NCI-H345 treated with DMSO at 0.1 percent for 48 hours (cell line): ENCODE measurements around the gene TMEM247.

ENCODE experiments used
- DNase-seq: peaks from one replicate; lab custom pipeline; 2025; ENCODE audit not compliant: unreplicated experiment; lab: John Stamatoyannopoulos, UW

The TMEM247 gene

DNA sequence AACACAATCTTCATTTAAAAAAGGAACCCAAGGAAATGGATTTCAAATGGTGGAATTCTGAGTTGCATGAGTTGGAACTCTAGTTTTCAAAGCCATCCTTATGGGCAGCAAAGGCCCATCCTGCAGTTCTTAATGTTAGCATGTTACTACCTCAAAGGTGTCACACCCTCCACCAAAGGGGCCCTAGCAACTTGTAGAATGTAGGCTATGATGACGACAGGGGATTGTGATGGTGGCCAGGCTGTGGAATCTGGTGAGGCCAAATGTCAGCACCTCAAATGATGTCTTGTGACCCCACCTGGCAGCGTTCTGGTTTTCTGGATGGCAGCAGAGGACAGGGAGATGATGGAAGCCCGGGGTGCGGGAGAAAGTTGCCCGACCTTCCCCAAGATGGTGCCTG lies at the start of gene TMEM247:
TSS of gene TMEM247 (plus strand) at position 301 of the 400 bp plus-strand sequence.
- DNase-seq = no peak

DNA sequence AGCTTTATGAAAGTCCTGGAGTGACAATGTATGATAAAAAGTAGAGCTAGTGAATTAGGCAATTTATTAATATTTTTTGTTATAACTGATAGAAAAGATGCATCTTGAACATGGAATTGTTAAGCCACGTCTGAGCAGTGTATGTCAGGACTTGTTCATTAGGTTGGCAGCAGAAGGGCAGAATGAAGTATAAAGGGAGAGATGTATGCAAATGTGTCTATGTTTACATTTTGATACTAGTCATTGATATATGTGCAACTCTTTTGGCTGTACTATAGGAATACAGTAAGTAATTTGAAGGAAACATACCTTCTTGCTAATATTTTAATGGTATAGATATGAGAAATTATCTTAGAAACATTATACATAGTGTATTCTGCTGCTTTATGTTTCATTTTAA lies 49.0 kb upstream of the TMEM247 start:
- DNase-seq = no peak

DNA sequence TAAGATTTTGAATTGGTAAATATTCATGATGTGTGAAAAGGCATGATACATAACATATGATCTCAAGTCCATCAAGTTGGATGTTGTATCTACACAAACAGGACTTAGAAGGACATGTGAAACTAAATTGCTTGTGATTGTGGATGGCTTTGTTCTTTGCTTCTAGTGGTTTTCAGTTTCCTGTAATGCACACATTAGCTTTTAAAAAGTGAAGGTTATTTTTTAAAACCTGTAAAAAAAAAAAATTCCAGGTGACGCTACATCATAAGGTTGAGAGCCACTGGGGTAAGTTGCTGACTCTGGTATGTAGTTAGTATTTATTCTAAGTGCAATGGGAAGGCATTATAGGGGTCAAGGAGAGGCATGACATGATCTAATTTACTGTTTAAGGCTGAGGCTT lies 48.4 kb upstream of the TMEM247 start:
- no peak for DNase-seq

DNA sequence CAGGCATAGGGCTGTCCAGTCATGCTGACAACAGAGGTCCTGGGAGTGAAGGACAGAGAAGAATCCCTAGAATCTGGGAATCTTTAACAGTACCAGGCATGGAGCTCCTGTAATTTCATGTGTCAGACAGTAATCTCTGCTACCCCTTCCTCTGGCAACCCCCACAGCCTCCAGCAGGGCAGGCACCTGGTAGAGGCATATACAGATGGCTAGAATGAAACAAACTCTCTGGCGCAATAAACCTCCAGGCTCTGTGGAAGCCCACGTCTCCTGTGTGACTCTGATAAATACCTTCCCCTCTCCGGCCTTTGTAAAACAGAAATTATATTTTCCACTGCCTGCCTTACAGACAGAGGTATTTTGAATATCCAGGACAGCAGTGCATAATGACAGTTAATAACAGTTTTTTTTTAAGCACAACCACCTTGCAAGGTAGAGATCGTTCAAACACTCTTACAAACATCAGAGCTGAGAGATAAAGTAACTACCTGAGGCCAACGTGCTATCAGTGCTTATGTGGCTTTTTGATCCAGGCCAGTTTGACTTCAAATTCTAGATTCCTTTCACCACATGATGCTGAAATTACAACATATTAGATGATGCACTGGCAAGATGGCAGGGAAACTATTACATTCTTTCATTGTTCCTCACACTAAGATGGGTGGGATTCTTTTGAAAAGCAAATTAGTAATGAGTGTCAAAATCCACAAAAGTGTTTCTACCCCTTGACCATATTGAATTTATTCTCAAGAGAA lies 47.7 kb upstream of the TMEM247 start:
- DNase-seq = no peak

DNA sequence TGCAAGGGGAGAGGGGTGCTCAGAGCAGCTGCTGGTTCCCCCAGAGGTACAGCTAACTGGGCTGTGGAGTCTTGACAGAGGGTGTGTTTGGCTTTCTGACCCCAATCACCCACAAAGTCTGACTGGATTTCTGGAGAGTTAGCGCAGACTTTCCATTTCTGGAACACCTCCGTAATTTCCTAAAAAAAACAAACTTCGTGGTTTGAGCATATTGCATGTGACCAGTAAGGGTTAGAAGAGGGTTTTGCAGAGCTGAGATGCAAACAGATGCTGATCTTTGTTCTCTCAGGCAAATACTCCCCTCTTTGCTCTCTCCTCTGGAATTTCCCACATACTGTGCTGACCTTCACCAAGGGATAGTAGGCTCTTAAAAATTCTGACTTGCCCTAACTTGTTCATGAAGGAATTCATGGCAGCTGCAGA lies 44.5 kb upstream of the TMEM247 start:
- no peak for DNase-seq

DNA sequence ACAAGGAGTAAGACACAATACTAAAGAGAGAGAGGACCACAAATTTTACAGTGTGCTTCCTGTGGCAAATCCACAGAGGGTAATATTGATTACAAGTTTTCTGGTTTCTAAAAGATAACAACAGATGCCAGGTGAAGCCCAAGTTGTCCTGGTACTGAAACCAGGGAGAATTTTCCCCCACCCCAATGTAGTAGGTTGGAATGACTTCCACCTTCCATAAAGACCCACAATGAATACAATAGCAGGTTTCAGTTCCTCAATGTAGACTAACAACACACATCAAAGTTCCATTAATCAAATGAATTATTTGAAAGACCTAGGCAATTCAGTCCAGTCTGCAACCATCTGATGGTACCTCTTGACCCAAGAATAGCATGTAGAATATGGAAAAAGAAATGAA lies 44.0 kb upstream of the TMEM247 start:
- no peak for DNase-seq

DNA sequence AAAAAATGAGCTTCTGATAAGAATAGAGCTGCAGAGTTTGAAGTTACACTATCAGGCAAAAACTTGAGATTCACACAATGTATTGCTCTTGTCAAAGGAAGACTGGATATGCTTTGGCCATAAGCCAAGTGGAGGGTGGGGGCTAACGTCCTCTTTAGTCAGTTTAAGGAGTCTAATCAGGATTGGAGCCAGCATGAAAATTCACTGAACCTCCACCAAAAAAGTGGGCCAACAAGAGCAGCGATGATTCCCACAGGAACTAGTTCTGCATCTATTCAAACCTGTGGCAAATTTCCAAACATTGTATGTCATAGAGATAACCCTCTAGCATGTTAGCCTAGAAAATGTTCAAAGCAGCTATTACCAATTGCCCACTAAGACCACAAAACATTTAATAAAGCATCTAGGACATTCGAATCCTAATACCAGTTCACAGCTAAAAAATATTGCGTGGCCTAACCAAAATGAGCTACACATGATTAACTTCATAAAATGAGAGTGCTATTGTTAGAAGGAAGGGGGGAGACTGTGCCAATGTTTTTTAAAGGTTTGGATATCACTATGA lies 43.5 kb upstream of the TMEM247 start:
- no peak for DNase-seq

DNA sequence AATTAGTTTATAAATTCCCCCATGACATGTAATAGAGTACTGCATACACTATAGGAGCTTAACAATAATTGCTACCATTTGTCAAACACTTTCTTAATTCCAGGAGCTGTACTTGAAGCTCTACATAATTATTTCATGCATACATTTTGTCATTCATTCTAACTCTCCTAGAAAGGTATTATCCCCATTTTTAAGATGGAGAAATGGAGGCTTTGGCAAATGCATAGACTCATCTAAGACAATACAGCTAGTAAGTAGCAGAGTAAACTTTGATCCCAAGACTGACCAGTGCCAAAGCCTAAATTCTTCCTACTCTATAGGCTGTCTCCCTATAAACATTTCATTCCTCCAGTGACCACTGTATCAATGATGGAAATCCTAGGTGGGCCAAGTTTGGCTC lies 42.6 kb upstream of the TMEM247 start:
- no peak for DNase-seq

DNA sequence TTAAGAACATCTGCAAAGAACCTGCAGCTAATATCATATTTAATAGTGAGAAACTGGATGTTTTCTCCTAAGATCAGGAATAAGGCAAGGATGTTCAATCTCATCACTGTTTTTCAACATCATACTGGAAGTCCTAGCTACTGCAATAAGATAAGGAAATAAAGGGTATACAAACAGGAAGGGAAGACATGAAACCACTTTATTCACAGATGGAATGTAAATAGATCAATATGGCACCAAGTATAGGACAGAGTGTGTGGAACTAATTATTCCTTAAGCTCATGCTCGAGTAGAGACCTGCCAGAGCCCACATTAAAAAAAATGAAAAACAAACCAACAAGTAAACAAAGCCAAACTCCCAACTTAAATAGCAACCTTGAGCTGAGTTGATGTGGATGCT lies 41.3 kb upstream of the TMEM247 start:
- DNase-seq = no peak

DNA sequence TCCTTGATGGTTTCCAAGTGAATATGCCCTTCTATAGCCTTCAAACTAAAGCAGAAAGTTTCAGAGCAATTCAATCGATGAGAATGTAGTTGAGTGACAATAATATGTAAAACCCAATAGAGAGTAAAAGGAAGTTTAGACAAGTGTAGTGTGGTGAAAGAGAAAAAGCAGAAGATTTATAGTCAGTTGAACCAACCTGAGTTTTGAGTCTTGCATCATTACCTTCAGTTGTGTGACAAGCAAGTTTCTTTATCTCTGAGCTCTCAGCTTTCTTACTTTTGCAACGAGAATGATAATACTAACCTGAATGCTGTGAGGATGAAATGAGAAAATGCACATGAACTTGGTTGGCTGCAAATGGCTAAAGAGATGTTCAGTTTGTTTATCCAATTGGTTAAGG lies 40.6 kb upstream of the TMEM247 start:
- no peak for DNase-seq

DNA sequence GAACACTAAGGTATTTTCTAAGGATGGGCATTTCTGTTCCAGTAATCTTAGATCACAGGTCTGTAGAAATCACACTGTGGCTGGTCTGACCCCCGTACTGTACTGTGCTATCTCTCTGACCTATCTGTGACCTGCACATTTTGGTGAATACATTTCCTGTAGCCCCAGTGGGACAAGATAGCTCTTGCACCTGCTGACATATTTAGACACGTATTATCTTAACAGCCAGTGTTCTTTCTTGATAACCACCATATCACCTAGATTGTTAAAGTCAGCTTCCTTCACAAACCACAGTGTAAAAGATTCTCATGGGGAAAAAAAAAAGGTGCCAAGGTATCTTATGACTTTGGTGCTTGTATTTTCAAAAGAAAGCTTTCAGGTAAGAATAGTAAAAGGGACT lies 39.8 kb upstream of the TMEM247 start:
- no peak for DNase-seq

DNA sequence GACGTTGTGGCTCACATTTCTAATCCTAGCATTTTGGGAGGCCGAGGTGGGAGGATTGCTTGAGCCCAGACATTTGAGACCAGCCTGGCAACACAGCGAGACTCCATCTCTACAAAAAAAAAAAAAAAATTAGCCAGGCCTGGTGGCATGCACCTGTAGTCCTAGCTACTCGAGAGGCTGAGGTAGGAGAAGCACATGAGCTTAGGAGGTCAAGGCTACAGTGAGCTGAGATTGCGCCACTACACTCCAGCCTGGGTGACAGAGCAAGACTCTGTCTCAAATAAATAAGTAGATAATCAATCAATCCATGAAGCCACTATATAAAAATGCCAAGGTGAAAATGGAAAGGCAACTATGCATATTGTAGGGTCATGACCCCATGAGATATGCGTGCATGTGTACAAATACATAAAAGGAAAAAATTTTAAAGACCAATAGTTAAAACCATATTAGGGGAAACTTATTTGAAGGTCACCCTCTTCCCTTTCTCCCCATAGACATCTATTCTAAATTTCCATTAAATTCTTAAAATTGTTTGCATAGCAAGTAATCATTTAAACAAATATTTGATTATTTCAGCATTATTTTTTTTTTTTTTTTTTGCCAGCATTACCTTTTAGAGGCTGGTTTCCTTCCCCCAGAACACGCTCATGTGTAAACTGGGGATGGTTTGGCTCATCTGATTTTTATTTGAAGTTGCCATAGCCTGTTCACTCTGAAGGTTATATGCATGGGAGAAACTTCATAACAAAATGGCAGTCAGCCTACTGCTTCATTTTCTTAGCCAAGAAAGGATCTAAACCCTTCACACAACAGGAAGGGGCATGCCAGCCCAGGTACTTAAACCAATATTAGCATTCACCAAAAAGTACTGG lies 37.3 kb upstream of the TMEM247 start:
- no peak for DNase-seq

DNA sequence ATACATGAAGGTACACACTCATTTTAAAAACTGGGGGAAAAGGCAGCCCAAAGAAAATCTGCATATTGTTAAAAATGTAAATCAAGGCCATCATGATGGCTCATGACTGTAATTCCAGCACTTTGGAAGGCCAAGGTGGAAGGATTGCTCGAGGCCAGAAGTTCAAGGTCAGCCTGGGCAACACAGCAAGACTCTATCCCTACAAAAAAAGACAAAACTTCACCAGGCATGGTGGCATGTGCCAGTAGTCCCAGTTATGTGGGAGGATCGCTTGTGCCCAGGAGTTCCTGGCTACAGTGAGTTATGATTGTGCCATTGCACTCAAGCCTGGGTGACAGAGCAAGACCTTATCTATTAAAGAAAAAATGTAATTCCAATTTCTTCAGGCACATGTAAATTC lies 34.6 kb upstream of the TMEM247 start:
- DNase-seq = no peak

DNA sequence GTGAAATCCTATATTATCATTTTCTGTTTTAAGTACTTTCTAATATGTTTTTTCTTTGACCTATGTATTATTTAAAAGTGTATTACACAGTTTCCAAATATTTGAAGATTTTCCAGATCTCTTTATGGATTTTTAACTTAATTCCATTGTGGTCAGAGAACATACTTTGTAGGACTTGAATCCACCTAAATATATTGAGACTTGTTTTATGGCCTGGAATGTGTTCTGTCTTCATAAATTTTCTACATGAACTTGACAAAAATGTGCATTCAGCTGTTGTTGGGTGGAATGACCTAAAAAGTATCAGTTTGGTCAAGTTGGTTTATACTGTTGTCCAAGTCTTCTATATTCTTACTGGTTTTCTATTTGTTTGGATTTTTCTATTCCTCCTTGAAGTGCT lies 33.8 kb upstream of the TMEM247 start:
- no peak for DNase-seq

DNA sequence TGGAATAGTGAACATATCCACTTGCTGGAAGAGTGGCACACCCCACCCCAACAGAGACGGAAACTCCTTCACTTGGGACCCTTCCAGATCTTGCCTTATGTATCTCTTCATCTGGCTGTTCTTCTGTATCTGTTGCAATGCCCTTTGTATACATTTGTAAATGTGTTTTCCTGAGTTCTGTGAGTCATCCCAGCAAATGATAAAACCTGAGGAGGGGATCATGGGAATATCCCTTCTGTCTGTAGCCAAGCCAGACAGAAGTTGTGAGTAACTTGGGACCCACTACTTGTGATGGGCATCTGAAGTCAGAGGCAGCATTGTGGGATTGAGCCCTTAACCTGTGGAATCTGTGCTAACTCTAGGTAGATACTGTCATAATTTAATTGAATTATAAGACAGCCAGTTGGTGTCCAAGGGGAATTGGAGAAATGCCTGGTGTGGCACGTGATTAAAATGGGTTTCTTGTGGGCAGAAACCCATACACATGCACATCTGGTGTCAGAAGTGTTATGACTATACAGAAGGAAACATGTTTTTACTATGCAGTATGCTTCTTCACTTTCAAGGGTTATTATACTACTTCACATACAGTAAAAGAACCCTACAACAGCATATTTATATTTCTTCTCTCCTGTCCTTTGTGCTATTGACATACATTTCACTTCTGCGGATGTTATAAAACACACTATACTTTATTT lies 32.3 kb upstream of the TMEM247 start:
- DNase-seq = no peak

DNA sequence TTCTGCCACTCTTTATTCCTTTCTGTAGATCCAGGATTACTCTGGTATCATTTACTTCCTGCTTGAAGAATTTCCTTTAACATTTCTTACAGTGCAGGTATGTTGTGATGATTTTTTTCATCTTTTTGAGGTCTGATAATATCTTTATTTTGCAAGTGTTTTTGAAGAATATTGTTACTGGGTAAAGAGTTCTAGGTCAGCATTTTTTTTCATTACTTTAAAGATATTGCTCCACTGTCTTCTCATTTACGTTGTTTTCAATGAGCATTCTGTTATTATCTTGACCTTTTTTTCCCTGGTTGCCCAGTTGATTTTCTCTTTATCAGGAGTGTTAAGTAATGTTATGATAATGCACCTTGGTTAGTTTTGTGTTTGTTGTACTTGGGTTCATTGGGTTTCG lies 31.7 kb upstream of the TMEM247 start:
- DNase-seq = no peak

DNA sequence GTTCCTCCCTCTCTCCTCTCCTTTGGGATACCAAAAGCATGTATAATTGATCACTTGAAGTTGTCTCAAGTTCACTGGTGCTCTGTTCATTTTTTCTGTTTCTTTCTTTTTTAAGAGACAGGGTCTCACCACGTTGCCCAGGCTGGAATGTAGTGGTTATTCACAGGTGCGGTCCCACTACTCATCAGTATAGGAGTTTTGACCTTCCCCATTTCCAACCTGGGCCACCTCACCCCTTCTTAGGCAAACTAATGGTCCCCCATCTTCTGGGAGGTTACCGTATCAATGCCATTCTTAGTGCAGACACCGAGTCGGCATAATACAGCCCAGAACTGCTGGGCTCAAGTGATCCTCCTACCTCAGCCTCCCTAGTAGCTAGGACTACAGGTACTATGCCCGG lies 31.3 kb upstream of the TMEM247 start:
- no peak for DNase-seq

DNA sequence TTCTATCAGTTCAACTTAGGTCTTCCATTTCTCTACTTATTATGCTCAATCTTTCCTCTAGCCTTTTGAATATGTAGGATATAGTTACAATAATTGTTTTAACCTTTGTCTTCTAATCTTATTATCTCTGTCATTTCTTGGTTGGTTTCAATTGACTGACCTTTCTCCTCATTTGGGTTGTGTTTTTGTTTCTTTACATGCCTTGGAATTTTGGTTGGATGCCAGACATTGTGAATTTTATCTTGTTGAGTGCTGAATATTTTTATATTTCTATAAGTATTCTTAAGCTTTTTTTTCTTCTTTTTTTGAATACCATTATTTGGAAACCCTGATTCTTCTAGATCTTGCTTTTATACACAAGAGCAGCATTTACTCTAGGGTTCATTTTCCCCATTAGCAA lies 30.7 kb upstream of the TMEM247 start:
- no peak for DNase-seq

DNA sequence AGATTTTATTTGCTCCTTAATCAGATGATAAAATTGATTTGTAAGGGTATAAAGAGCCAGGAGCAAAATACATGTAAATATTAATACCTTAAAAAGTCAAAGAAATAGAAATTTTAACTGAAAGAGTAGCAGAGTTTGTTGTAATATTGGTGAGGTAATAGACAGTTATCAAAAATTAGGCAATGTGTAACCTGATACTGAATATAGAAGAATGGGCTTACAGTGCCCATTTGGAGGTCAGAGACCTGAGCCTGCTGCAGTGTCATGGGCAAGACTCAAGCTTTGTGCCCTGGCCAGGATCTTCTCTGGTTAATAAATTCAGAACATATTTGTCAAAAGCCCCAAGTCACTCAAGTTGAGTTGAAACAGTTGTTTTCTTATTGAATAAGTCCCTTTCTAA lies 29.7 kb upstream of the TMEM247 start:
- no peak for DNase-seq

DNA sequence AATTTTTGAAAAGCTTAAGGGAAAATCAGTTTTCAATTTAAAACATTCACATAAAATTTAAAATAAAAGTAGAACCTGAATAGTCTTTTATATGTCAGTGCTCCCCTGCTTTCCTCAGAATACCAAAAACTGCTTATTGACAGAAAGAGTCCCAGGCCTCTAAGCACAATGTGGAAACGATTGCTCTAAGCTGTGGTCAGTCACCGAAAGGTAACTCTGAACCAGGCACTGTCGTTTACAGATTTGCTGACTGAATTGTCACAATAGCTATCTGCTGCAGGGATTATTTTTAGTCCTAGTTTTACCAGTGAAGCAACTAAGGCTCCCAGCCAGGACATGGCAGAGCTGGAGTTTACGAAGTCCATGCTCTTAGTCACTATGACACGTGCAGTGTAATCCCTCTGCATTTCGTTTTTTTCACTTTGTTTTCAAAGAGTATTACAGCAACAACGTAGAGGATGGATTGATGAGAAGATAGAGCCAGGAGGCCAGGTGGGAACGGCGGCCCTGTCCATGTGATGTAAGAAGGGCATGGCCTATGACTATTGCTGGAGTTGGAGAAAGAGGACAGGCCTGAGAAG lies 28.1 kb upstream of the TMEM247 start:
- no peak for DNase-seq

DNA sequence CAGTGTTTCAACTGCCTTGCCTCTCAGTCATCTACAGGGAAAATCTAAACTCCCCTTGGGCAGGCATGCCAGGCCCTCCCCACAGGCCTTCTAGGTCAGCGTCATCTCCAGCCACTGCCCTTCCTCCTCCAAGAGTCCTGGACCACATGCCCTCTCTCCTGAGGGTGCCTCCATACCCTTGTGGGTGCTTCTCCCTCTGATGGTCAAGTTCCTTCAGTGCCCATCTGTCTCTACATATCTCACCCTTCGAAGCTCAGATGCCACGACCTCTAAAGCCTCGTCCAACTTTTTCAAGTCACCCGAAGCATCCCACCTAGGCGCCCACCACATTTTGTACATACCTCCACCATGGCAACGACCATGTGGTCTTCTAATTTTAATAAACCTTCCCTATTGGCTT lies 22.6 kb upstream of the TMEM247 start:
- DNase-seq = no peak
